ENCODE measurements around the gene P2RX7. TPM values are rescaled to one million over a fixed set of nuclear protein-coding genes. Genes with fewer than 3 reads are reported as not detected.
A peak's percentile ranks its signal among the peaks of the same experiment; 100 is the strongest.

The P2RX7 gene
- total and polyA plus RNA-seq, 9 of the 15 experiments (the other 6 are each of a cell fraction or from before 2014, with no cell fraction given) = 0.04 to 0.65 (median 0.30) TPM

DNA sequence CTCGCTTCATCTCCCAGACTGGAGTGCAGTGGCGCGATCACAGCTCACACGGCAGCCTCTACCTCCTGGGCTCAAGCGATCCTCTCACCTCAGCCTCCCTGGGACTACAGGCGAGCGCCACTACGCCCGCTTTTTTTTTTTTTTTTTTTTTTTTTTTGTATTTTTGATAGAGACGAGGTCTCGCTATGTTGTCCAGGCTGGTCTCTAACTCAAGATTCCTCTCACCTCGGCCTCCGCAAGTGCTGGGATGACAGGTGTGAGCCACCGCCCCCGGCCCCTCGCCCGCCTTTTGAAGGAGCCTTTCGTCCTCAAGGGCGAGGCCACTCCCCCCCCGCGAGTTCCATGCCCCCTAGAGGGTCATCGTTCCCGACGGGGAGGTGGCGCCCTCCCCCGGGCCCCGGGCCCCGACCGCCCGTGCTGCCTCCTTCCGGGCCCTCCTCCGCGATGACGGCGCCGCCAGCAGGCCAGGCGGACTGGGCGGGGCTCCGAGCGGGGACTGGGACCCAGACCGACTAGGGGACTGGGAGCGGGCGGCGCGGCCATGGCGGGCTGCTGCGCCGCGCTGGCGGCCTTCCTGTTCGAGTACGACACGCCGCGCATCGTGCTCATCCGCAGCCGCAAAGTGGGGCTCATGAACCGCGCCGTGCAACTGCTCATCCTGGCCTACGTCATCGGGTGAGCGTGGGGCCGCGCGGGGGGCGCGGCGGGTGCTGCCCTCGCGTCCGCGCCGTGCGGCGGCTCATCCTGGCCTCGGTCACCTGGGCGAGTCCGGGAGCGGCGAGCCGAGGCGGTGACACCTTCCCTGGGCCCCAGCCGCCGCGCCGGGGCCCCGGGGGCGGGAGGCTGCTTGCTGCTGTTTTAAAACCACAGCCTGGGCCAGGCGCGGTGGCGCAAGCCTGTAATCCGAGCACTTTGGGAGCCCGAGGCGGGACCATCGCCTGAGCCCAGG lies 77.2 kb downstream of the P2RX7 start, which contains the start of gene P2RX4 (continued):
- TF ChIP-seq CHD7 (IDR thresholded peaks at IDR 0.05; ENCODE audit: low read depth, low read length) (no peak), PML (IDR thresholded peaks at IDR 0.05; ENCODE audit: low read length) (peak; percentile 81; the same call in 1 of the 2 replicates), ZBTB17 (CRISPR knock-in tag; IDR thresholded peaks at IDR 0.05) (peak; percentile 97), MBD2 (IDR thresholded peaks at IDR 0.05; ENCODE audit: borderline replicate concordance, low read depth) (no peak), ARID1B (IDR thresholded peaks at IDR 0.05) (no peak), ZNF780A (CRISPR knock-in tag; IDR thresholded peaks at IDR 0.05) (no peak), ZNF121 (CRISPR knock-in tag; conservative IDR thresholded peaks at IDR 0.05) (peak; percentile 93), TBL1XR1 (IDR thresholded peaks at IDR 0.05; ENCODE audit: low read length in 2 of 2) (no peak), ZNF311 (CRISPR knock-in tag; IDR thresholded peaks at IDR 0.05) (no peak), FOS (IDR thresholded peaks at IDR 0.05; ENCODE audit: extremely low read depth, insufficient read length) (no peak), DMBX1 (CRISPR knock-in tag; IDR thresholded peaks at IDR 0.05; ENCODE audit: borderline replicate concordance) (no peak), ZEB2 (IDR thresholded peaks at IDR 0.05) (no peak), KLF6 (CRISPR knock-in tag; IDR thresholded peaks at IDR 0.05; ENCODE audit: borderline replicate concordance) (no peak; the same call in 1 of the 2 replicates), LARP7 (IDR thresholded peaks at IDR 0.05) (no peak), MAZ (CRISPR knock-in tag; conservative IDR thresholded peaks at IDR 0.05 in 1 of 2, IDR thresholded peaks at IDR 0.05 in 1 of 2) (peak; percentile 95 to 96)
- TF ChIP-seq, protein P1, sequence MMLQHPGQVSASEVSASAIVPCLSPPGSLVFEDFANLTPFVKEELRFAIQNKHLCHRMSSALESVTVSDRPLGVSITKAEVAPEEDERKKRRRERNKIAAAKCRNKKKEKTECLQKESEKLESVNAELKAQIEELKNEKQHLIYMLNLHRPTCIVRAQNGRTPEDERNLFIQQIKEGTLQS (IDR thresholded peaks at IDR 0.05) = 0 out of 2 replicates have a peak, but pooled peaks have one; percentile 16
- TF ChIP-seq, protein P1 (CRISPR knock-in tag; conservative IDR thresholded peaks at IDR 0.05) = no peak
